ENCODE measurements around the gene PYDC2.

DNA sequence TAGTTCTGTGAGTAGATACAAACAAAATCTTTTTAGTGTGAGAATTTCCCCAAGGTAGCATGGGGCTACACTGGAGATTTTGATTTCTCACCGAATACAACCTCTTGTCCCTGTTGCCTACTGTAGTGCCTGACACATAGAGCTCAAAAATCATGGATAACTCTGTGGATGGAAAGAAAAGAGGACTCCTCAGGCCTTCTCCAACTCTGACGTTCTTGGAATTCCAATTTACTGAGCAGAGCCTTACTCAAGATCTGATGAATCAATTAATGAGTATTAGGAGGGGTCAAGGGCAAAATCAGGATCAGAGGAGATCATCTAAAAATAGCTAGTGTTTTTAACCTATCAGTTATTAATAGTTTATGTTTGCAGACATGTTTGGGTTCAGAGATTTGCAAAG is 46.7 kb upstream of the PYDC2 start:
- TF ChIP-seq, protein P1, sequence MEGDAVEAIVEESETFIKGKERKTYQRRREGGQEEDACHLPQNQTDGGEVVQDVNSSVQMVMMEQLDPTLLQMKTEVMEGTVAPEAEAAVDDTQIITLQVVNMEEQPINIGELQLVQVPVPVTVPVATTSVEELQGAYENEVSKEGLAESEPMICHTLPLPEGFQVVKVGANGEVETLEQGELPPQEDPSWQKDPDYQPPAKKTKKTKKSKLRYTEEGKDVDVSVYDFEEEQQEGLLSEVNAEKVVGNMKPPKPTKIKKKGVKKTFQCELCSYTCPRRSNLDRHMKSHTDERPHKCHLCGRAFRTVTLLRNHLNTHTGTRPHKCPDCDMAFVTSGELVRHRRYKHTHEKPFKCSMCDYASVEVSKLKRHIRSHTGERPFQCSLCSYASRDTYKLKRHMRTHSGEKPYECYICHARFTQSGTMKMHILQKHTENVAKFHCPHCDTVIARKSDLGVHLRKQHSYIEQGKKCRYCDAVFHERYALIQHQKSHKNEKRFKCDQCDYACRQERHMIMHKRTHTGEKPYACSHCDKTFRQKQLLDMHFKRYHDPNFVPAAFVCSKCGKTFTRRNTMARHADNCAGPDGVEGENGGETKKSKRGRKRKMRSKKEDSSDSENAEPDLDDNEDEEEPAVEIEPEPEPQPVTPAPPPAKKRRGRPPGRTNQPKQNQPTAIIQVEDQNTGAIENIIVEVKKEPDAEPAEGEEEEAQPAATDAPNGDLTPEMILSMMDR (IDR thresholded peaks at IDR 0.05; ENCODE audit: borderline replicate concordance, extremely low read depth, low read length, poor library complexity, severe bottlenecking) = no peak
- TF ChIP-seq EZH2 (IDR thresholded peaks at IDR 0.05; ENCODE audit: borderline replicate concordance, low read depth, low read length, severe bottlenecking) = no peak
